WI38 (cell line): ENCODE results near the gene TMIE.
"Not testable (repeated sequence)": the region's sequence is repeated elsewhere in the genome, so short reads cannot be mapped to it uniquely, and the experiment has no call there.

ENCODE experiments used
- H3K4me3 ChIP-seq: 2 replicates; pipeline ENCODE4 v1.5.1; 2011; ENCODE audit warnings: low read depth, mild to moderate bottlenecking, control low read depth, low read length
- TF ChIP-seq, protein P1 (sequence below): IDR thresholded peaks from 2 replicates; pipeline ENCODE4 v1.5.1; 2012; ENCODE audit warnings: low read depth, mild to moderate bottlenecking, control low read depth, low read length

The TMIE gene

DNA sequence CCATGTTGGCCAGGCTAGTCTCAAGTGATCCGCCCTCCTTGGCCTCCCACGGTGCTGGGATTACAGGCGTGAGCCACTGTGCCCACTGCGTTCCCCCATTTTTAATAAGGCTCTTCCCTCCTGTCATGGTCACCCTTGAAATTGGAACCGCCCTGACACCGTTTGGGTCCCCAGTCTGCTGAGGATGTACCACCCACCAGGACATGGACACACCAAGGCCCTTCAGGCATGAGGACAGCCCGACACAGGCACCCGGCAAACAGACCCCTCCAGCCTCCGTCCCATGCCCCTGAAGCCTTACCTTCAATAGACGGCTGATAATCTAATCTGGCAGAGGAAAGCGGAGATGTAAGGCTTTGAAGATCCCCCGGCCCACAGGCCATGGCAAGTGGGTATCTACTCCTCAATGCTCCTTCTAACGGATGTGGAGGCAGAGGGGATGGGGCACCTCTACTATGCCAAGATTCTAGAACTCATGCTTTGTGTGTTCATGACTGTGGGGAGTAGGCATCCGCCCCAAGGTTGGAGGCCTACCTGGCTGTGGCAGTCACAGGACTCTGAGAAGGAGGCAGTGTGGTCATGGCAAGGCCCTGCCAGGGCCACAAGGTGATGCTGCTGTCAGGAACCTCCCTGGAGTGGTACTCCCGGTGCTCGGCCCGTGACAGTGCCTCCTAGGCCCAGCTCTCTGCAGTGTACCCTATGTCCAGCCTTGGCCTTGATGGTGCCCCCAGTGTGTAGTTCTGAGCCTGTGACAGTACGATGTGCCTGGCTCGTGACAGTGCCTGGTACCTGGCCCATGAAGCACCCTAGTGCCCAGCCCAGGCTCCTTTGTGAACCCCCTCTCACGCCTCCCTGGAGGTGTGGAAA is 35.0 kb downstream of the TMIE start:
- TF ChIP-seq, protein P1, sequence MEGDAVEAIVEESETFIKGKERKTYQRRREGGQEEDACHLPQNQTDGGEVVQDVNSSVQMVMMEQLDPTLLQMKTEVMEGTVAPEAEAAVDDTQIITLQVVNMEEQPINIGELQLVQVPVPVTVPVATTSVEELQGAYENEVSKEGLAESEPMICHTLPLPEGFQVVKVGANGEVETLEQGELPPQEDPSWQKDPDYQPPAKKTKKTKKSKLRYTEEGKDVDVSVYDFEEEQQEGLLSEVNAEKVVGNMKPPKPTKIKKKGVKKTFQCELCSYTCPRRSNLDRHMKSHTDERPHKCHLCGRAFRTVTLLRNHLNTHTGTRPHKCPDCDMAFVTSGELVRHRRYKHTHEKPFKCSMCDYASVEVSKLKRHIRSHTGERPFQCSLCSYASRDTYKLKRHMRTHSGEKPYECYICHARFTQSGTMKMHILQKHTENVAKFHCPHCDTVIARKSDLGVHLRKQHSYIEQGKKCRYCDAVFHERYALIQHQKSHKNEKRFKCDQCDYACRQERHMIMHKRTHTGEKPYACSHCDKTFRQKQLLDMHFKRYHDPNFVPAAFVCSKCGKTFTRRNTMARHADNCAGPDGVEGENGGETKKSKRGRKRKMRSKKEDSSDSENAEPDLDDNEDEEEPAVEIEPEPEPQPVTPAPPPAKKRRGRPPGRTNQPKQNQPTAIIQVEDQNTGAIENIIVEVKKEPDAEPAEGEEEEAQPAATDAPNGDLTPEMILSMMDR, result no peak
- H3K4me3 ChIP-seq, result no peak overlapping the region

- TF ChIP-seq, protein P1, result no peak
- H3K4me3 ChIP-seq, result no peak overlapping the region
Observed at GRCh38 chr3:46737329-46737731, 36.1 kb downstream of the TMIE start.

DNA sequence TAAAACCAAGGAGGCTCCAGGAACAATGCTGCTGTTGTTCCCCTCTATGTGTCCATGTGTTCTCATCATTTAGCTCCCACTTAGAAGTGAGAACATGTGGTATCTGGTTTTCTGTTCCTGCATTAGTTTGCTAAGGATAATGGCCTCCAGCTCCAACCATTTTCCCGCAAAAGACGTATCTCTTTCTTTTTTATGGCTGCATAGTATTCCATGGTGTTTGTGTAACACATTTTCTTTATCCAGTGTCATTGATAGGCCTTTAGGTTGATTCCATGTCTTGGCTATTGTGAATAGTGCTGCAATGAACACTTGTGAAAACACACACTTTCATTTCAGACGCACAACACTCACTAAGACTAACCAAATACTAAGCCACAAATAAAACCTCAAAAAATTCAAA is 38.4 kb downstream of the TMIE start:
- H3K4me3 ChIP-seq, result not testable (repeated sequence)

DNA sequence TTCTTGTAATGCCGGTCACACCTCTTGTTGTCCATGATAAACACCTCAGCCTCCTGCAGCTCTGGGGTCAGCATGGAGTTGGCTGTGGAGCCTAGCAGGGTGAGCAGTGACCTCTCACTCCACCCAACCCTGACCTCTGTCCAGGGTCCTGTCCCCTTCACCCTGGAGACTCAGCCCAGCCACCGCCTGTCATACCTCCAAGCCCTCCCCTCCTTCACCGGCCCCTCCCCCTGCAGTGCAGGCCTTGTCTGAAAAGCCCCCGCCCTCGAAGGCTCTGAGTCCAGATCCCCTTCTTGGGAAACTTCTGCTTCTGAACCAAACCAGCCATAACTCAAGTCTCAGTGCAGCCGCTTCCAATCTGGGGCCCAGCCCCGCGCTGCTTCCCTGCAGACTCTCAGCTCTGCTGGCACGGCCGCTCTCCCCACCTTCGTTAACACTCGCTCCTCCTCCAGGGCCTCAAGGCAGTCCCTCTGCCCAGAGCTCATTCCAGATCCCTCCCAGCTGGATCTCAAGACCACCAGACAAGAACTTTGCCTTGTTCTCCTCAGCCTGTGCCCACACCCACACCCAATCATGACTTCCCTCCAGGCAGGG is 41.9 kb downstream of the TMIE start:
- no peak overlapping the region for H3K4me3 ChIP-seq
- TF ChIP-seq, protein P1, result no peak

GRCh38 chr3:46746711-46747110 is 45.5 kb downstream of the TMIE start:
- H3K4me3 ChIP-seq, result no peak overlapping the region
- TF ChIP-seq, protein P1, result no peak

- no peak overlapping the region for H3K4me3 ChIP-seq
- TF ChIP-seq, protein P1, result no peak
Observed at GRCh38 chr3:46748170-46748569, 47.0 kb downstream of the TMIE start.

DNA sequence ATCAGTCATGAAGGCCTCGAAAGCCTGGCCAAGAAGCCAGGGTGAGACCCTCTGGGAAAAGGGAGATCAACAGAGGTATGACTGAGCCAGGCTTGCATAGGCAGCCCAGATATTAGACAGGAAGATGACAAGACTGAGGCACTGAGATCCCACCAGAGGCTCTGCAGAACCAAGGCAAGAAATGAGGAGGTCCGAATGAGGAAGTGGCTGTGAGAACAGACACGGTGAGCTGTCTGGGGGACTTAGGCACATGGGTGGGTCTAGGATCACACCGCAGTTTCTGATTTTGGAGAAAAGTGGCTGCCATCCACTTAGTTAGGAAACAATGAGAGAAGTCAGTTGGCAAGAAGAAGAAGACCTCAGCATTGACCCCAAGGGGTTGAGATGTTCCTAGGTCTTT is 47.9 kb downstream of the TMIE start:
- TF ChIP-seq, protein P1, result no peak
- no peak overlapping the region for H3K4me3 ChIP-seq
